ENCODE measurements around the gene PLXNB1. TPM values are rescaled to one million over a fixed set of nuclear protein-coding genes. Genes with fewer than 3 reads are reported as not detected.

PLXNB1 gene
- total RNA-seq, 2 experiments from 2014 or later = 3.7 to 5.1 TPM

GRCh38 chr3:48472673-48472922 lies 42.7 kb upstream of the PLXNB1 start:
- DNase-seq = no peak
- Mint-ChIP-seq H3K4me3 (peak overlapping the region; percentile 74), H3K36me3 (ENCODE audit: low read depth) (peaks cover 22% of the 10 kb centered on the region), H3K27ac (peak overlapping the region; percentile 93), H3K9me3 (ENCODE audit: low read depth) (no peaks in the 10 kb centered on the region), H3K4me1 (peaks cover 49% of the 10 kb centered on the region), H3K27me3 (no peaks in the 10 kb centered on the region)
- ATAC-seq = peak; percentile 30
- ChIA-PET POLR2A (interaction anchor here (0.5 to 1.2 kb wide), 9 partner anchors 33 to 546 kb away, joined by 3 to 6 read pairs (median 4); partner anchors contain the start of genes CCDC51, DALRD3, TMA7 and WDR6), CTCF (interaction anchor here (0.7 to 4.2 kb wide), 8 partner anchors 12 to 86 kb away, joined by 3 to 24 read pairs (median 4); partner anchors contain the start of genes ATRIP and PFKFB4)
- intact Hi-C loops (cut with DNase I, micrococcal nuclease) = loop anchor here (2.0 to 5.0 kb wide), 5 partner anchors 26 to 1090 kb away; partner anchors contain the start of genes ATRIP (in 1 of the 2), PTPN23 (in 1 of the 2), SMARCC1 (in 1 of the 2) and WDR6 (in 1 of the 2)

- Mint-ChIP-seq H3K27me3 (no peaks in the 10 kb centered on the region), H3K27ac (peak overlapping the region; percentile 90), H3K4me1 (peaks cover 60% of the 10 kb centered on the region), H3K36me3 (ENCODE audit: low read depth) (peaks cover 44% of the 10 kb centered on the region), H3K9me3 (ENCODE audit: low read depth) (no peaks in the 10 kb centered on the region), H3K4me3 (peak overlapping the region; percentile 20)
- ATAC-seq = no peak
- CTCF ChIA-PET = interaction anchor here (0.9 to 1.6 kb wide), 2 partner anchors 31 to 35 kb away, joined by 3 to 6 read pairs; no protein-coding TSS in a partner anchor
- intact Hi-C loops (cut with DNase I, micrococcal nuclease) = loop anchor here in 1 of 2 experiments (5.0 kb wide), 3 partner anchors 537 to 1088 kb away; partner anchors contain the start of genes PTPN23, SMARCC1 and WDR6
- POLR2A ChIA-PET = interaction anchor here (1.0 kb wide), 1 partner anchor 87 kb away, joined by 4 read pairs; the partner anchor contains the start of gene PFKFB4
- no peak for DNase-seq
Measured at GRCh38 chr3:48470286-48470685, 40.4 kb upstream of the PLXNB1 start.

GRCh38 chr3:48469046-48469915 lies 39.4 kb upstream of the PLXNB1 start:
- Mint-ChIP-seq H3K27ac (peak overlapping the region; percentile 96), H3K4me1 (peaks cover 58% of the 10 kb centered on the region), H3K27me3 (no peaks in the 10 kb centered on the region), H3K4me3 (peak overlapping the region; percentile 93), H3K9me3 (ENCODE audit: low read depth) (no peaks in the 10 kb centered on the region), H3K36me3 (ENCODE audit: low read depth) (peaks cover 44% of the 10 kb centered on the region)
- POLR2A ChIA-PET = interaction anchor here (0.6 kb wide), 1 partner anchor 142 kb away, joined by 6 read pairs; no protein-coding TSS in a partner anchor
- DNase-seq (no peak), ATAC-seq (no peak)
- CTCF ChIA-PET = interaction anchor here (0.6 to 1.6 kb wide), 3 partner anchors 34 to 398 kb away, joined by 3 to 6 read pairs (median 3); no protein-coding TSS in a partner anchor
- intact Hi-C loops (cut with DNase I, micrococcal nuclease) = loop anchor here in 1 of 2 experiments (5.0 kb wide), 1 partner anchor 78 kb away; no protein-coding TSS in a partner anchor

GRCh38 chr3:48468329-48468731 lies 38.4 kb upstream of the PLXNB1 start:
- Mint-ChIP-seq H3K27me3 (no peaks in the 10 kb centered on the region), H3K27ac (peak overlapping the region; percentile 96), H3K9me3 (ENCODE audit: low read depth) (no peaks in the 10 kb centered on the region), H3K4me3 (peak overlapping the region; percentile 93), H3K36me3 (ENCODE audit: low read depth) (peaks cover 44% of the 10 kb centered on the region), H3K4me1 (peaks cover 52% of the 10 kb centered on the region)
- no peak for ATAC-seq
- DNase-seq = no peak
- POLR2A ChIA-PET = no interaction called here
- intact Hi-C loops (cut with DNase I, micrococcal nuclease) = loop anchor here in 1 of 2 experiments (5.0 kb wide), 1 partner anchor 79 kb away; no protein-coding TSS in a partner anchor
- CTCF ChIA-PET = interaction anchor here (1.4 to 1.5 kb wide), 2 partner anchors 68 to 88 kb away, joined by 3 read pairs; partner anchors contain the start of gene PFKFB4

DNA sequence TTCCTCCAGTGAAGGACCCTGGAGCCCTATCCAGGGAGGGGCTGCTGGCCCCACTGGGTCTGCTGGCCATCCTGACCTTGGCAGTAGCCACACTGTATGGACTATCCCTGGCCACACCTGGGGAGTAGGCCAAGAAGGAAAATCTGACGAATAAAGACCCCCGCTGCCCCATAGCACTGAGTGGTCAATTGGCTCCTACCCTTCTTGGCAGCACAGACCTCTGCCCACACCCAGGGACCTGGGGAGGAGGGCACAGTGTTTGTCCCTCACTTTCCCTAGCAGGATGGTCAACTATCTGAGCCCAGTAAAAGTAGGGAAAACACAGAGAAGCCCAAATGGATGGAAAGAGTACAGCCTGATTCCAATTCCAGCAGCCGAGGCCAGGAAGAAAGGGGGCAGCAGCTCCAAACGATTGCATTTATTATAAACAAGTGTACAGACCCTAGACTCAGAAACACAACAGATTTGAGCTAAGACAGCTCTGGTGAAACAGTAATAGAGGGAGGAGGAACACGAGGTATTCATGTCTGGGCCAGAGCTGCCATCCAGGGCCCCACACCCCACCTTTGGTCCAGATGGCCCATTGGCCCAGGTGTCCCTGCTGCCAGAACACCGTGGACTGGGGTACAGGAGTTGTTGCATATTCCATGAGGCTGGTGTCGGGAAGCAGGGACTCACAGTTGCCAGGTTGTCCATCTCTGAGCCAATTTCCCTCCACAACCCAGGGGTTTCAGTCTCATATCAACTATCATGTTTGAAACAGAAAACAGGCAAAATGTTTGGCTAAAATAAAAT lies 37.8 kb upstream of the PLXNB1 start:
- peak overlapping the region; percentile 93 for H3K4me3 Mint-ChIP-seq
- H3K27me3 Mint-ChIP-seq = no peaks in the 10 kb centered on the region
- peaks cover 44% of the 10 kb centered on the region for H3K36me3 Mint-ChIP-seq (ENCODE audit: low read depth)
- ATAC-seq = no peak
- intact Hi-C loops (cut with DNase I, micrococcal nuclease) = loop anchor here in 1 of 2 experiments (5.0 kb wide), 1 partner anchor 80 kb away; no protein-coding TSS in a partner anchor
- peak overlapping the region; percentile 96 for H3K27ac Mint-ChIP-seq
- no peak for DNase-seq
- CTCF ChIA-PET = interaction anchor here (1.4 to 1.7 kb wide), 3 partner anchors 31 to 89 kb away, joined by 3 to 8 read pairs (median 8); partner anchors contain the start of gene PFKFB4
- no peaks in the 10 kb centered on the region for H3K9me3 Mint-ChIP-seq (ENCODE audit: low read depth)
- peaks cover 50% of the 10 kb centered on the region for H3K4me1 Mint-ChIP-seq
- POLR2A ChIA-PET = no interaction called here

DNA sequence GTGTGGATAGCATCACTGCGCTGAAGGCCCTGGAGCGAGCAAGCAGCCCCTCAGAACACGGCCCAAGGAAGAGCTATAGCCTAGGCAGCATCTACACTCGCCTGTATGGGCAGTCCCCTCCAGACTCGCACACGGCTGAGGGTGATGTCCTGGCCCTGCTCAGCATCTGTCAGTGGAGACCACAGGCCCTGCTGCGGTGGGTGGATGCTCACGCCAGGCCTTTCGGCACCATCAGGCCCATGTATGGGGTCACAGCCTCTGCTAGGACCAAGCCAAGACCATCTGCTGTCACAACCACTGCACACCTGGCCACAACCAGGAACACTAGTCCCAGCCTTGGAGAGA lies 37.2 kb upstream of the PLXNB1 start:
- ChIA-PET CTCF (interaction anchor here (0.9 to 1.7 kb wide), 4 partner anchors 20 to 90 kb away, joined by 3 to 8 read pairs (median 6); partner anchors contain the start of genes ATRIP and PFKFB4), POLR2A (interaction anchor here (1.0 kb wide), 1 partner anchor 90 kb away, joined by 5 read pairs; the partner anchor contains the start of gene PFKFB4)
- no peaks in the 10 kb centered on the region for H3K27me3 Mint-ChIP-seq
- DNase-seq = no peak
- H3K36me3 Mint-ChIP-seq (ENCODE audit: low read depth) = peaks cover 44% of the 10 kb centered on the region
- intact Hi-C loops (cut with DNase I, micrococcal nuclease) = loop anchor here in 1 of 2 experiments (5.0 kb wide), 1 partner anchor 80 kb away; no protein-coding TSS in a partner anchor
- peaks cover 50% of the 10 kb centered on the region for H3K4me1 Mint-ChIP-seq
- peak overlapping the region; percentile 93 for H3K4me3 Mint-ChIP-seq
- H3K27ac Mint-ChIP-seq = peak overlapping the region; percentile 96
- peak; percentile 5 for ATAC-seq
- no peaks in the 10 kb centered on the region for H3K9me3 Mint-ChIP-seq (ENCODE audit: low read depth)

DNA sequence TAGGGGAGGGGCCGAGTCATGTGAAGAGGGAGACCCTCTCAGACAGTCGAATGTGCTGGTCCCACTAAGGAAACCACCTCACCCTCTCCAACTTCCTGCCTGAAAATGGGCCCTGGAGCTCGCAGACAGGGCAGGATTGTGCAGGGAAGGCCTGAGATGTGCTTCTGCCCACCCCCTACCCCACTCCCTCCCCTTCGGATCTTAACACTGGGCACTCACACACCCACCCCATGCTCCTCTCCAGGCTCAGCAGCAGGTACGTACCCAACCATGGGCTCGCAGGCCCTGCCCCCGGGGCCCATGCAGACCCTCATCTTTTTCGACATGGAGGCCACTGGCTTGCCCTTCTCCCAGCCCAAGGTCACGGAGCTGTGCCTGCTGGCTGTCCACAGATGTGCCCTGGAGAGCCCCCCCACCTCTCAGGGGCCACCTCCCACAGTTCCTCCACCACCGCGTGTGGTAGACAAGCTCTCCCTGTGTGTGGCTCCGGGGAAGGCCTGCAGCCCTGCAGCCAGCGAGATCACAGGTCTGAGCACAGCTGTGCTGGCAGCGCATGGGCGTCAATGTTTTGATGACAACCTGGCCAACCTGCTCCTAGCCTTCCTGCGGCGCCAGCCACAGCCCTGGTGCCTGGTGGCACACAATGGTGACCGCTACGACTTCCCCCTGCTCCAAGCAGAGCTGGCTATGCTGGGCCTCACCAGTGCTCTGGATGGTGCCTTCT lies 36.7 kb upstream of the PLXNB1 start:
- ChIA-PET POLR2A (interaction anchor here (1.0 kb wide), 1 partner anchor 90 kb away, joined by 5 read pairs; the partner anchor contains the start of gene PFKFB4), CTCF (interaction anchor here (0.8 to 1.7 kb wide), 5 partner anchors 20 to 90 kb away, joined by 3 to 8 read pairs (median 4); partner anchors contain the start of genes ATRIP and PFKFB4)
- DNase-seq (peak; percentile 56), ATAC-seq (peak; percentile 43)
- Mint-ChIP-seq H3K27ac (peak overlapping the region; percentile 96), H3K27me3 (no peaks in the 10 kb centered on the region), H3K4me3 (peak overlapping the region; percentile 93), H3K4me1 (peaks cover 50% of the 10 kb centered on the region), H3K9me3 (ENCODE audit: low read depth) (no peaks in the 10 kb centered on the region), H3K36me3 (ENCODE audit: low read depth) (peaks cover 44% of the 10 kb centered on the region)
- intact Hi-C loops (cut with DNase I, micrococcal nuclease) = loop anchor here (1.0 to 5.0 kb wide), 5 partner anchors 20 to 92 kb away; partner anchors contain the start of genes ATRIP (in 1 of the 2), CCDC51 (in 1 of the 2) and TMA7 (in 1 of the 2)

DNA sequence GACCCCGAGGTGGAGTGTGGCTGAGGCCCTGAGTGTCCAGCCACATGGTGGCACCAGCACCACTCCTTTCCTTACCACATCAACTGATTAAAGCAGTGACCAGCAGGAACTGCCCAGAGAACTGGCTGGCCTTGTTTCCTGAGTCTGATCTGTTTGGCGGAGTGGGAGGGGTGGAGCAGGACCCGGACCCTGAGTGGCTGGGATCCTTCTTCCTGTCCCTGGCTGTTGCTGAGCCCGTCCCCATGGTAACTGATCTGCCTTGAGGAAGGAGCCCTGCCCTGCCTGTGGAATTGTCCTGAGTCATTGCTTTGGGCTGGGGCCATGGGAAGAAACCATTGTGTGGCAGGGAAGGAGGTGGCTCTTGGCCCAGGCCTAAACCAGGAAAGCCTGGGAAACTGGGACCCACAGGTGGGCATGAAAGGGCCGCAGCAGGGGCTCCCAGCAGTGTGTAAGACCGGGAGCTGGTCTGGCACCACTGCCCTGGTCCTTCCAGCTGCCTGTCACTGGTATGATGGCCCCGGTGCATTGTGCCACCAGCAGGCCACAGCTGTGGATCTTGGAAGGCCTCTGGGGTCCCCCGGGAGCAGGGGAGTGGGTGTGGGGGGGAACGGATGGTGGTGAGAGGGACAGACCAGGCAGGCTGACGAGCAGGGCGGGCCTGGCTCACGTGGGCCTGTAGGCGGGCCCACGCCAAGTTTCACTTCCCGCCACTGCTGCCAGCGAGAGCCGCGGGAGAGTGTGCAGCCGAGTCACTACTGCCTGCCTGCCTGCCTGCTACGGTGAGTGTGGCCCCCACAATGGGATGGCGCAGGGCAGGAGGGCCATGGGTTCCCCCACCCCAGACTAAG lies 35.9 kb upstream of the PLXNB1 start:
- ATAC-seq (peak; percentile 92), DNase-seq (peak; percentile 90)
- ChIA-PET POLR2A (interaction anchor here (0.6 to 1.0 kb wide), 2 partner anchors 29 to 91 kb away, joined by 3 to 5 read pairs; partner anchors contain the start of gene PFKFB4), CTCF (interaction anchor here (0.8 to 1.7 kb wide), 3 partner anchors 29 to 83 kb away, joined by 4 to 8 read pairs (median 8); no protein-coding TSS in a partner anchor)
- peaks cover 50% of the 10 kb centered on the region for H3K36me3 Mint-ChIP-seq (ENCODE audit: low read depth)
- H3K4me1 Mint-ChIP-seq = peaks cover 46% of the 10 kb centered on the region
- H3K4me3 Mint-ChIP-seq = peak overlapping the region; percentile 93
- intact Hi-C loops (cut with DNase I, micrococcal nuclease) = loop anchor here (1.0 to 5.0 kb wide), 5 partner anchors 19 to 93 kb away; partner anchors contain the start of genes ATRIP (in 1 of the 2), CCDC51 (in 1 of the 2) and TMA7 (in 1 of the 2)
- no peaks in the 10 kb centered on the region for H3K27me3 Mint-ChIP-seq
- no peaks in the 10 kb centered on the region for H3K9me3 Mint-ChIP-seq (ENCODE audit: low read depth)
- peak overlapping the region; percentile 96 for H3K27ac Mint-ChIP-seq

DNA sequence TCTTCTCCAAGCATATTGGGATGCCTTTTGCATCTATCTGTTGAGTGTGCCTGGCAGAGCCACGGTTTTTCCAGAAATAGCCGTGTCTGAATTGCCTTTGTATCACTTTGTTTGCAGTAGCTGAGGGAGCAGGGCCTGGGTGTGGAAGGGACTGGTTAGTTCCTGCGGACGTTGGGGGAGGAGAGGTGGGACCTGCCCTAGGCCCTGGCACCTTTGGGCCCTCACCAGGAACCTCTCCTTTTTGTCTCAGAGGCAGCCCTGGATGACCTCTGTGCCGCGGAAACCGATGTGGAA lies 35.3 kb upstream of the PLXNB1 start:
- CTCF ChIA-PET = no interaction called here
- Mint-ChIP-seq H3K9me3 (ENCODE audit: low read depth) (no peaks in the 10 kb centered on the region), H3K27me3 (no peaks in the 10 kb centered on the region), H3K4me1 (peaks cover 41% of the 10 kb centered on the region), H3K27ac (peak overlapping the region; percentile 96), H3K36me3 (ENCODE audit: low read depth) (peaks cover 55% of the 10 kb centered on the region), H3K4me3 (peak overlapping the region; percentile 93)
- POLR2A ChIA-PET = interaction anchor here (0.6 kb wide), 1 partner anchor 29 kb away, joined by 3 read pairs; no protein-coding TSS in a partner anchor
- ATAC-seq = no peak
- intact Hi-C loops (cut with DNase I, micrococcal nuclease) = loop anchor here in 1 of 2 experiments (5.0 kb wide), 1 partner anchor 82 kb away; no protein-coding TSS in a partner anchor
- no peak for DNase-seq
